ENCODE measurements around the gene SLFN13.

The SLFN13 gene

DNA sequence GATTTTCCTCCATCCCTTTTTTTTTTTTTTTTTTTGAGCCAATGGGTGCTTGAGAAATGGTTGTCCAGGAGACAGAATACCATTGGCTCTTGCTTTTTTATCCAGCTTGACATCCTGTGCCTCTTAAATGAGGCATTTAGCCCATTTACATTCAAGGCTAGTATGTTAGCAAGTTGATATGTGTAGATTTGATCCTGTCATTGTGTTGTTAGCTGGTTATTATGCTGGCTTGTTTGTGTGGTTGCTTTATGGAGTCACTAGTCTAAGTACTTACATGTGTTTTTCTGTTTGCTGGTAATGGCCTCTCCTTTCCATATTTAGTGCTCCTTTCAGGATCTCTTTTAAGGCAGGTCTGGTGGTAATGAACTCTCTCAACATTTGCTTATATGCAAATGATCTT, 61.1 kb downstream of the SLFN13 start:
- no peak for DNase-seq (ENCODE audit: low read depth in 2 of 2)
- no peak for TF ChIP-seq CTCF (IDR thresholded peaks at IDR 0.05; ENCODE audit: low read depth, low read length)
- no peak overlapping the region for H3K4me3 ChIP-seq (replicated peaks in 1 of 2; ENCODE audit: low read depth in 2 of 2, low read length in 2 of 2)

All from cardiac fibroblast (primary cell).